Suppressor macrophage treated with lipopolysaccharide for 1 hour (primary cell): Measurements from ENCODE around the gene ANAPC16.
"Not testable (repeated sequence)": the region's sequence is repeated elsewhere in the genome, so short reads cannot be mapped to it uniquely, and the experiment has no call there.

Experiments
- DNase-seq, 3 donors: peaks; one replicate each; pipeline ENCODE4 v3.0.0-alpha.2; 2020 to 2022

Gene ANAPC16

GRCh38 chr10:72244573-72245038 lies 28.8 kb downstream of the ANAPC16 start:
- DNase-seq, result no peak

DNA sequence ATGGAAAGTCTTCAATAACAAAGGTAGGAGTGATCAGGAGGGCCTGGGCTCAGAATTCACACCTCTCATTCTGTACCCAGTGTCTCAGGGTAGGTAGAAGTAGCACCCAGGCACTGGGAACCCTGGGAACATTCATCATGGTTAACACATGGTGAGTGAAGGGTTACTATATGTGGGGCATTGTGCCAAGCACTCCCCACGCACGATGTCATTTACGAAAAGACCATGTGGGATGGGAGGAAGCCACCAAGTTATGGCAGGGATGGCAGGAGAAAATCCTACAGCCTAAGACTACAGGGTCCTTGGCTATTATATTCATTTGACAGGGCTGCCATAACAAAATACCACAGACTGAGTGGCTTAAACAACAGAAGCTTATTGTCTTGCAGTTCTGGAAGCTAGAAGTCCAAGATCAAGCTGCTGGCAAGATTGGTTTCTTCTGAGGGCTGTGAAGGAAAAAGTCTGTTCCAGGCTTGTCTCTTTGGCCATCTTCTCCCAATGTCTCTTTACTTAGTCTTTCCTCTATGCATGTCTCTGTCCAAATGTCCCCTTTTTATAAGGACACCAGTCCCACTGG lies 30.2 kb downstream of the ANAPC16 start:
- DNase-seq, result peak in 2 of 3 donors; percentile 51 to 57

DNA sequence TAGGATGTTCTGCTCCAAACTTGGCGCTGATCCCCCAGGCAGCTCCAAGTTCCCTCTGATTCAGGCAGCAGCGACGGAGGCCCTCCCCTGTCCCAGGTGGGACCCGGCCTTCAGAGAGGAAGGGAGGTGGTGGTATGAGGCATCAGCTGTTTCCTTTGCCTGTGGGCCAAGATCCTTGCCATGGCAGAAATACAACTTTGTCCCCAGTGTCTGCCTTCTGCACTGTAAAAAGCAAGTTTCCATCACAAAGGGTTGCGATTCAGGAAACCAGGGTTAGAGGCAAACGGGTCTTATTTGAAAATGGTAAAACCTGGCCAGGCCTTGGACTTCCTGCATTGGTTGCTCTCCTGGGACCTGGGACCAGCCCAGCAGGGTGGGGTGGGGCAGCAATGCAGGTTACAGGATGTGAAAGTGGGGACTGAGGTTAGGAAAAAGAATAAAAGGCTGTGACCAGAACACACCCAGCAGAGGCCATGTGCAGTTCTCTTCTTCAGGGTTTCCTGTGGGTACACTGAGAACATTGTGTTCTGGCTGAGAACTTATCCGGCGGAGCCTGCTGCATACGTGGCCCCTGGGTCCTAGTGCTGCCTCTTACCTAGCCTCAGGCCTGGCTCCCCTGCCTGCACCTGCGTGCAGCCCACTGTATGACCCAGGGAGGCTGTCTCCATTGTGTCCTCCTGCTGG lies 32.8 kb downstream of the ANAPC16 start:
- DNase-seq, result no peak

GRCh38 chr10:72249176-72249862 lies 33.5 kb downstream of the ANAPC16 start:
- not testable (repeated sequence) for DNase-seq

- DNase-seq, result no peak
These were observed 34.9 kb downstream of the ANAPC16 start for GRCh38 chr10:72250666-72251065.

- DNase-seq, result no peak
These were observed 35.8 kb downstream of the ANAPC16 start for GRCh38 chr10:72251635-72252034.

GRCh38 chr10:72252972-72253371 lies 37.2 kb downstream of the ANAPC16 start:
- no peak for DNase-seq

DNA sequence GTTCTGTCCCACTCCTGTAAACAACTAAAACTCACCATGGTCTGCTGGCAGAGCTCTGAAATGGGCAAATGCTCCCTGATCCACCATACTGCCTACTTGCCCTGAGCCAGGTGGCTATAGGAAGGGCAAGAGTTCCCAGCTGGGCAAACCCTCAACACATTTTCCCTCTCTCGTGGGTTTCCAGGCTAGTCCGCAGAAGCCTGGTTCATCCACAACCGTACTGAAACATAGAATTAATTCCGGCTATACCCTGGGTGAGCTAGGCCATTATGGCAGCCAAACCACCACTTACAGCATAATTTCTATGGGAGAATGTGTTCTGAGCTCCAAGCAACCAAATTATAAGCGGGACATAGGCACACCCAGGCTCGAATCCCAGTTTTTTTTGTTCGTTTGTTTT lies 37.8 kb downstream of the ANAPC16 start:
- no peak for DNase-seq

GRCh38 chr10:72254813-72255568 lies 39.2 kb downstream of the ANAPC16 start:
- peak; percentile 65 to 72 (median 70) for DNase-seq

GRCh38 chr10:72255977-72256729 lies 40.3 kb downstream of the ANAPC16 start:
- peak in 1 of 3 donors; percentile 52 for DNase-seq

DNA sequence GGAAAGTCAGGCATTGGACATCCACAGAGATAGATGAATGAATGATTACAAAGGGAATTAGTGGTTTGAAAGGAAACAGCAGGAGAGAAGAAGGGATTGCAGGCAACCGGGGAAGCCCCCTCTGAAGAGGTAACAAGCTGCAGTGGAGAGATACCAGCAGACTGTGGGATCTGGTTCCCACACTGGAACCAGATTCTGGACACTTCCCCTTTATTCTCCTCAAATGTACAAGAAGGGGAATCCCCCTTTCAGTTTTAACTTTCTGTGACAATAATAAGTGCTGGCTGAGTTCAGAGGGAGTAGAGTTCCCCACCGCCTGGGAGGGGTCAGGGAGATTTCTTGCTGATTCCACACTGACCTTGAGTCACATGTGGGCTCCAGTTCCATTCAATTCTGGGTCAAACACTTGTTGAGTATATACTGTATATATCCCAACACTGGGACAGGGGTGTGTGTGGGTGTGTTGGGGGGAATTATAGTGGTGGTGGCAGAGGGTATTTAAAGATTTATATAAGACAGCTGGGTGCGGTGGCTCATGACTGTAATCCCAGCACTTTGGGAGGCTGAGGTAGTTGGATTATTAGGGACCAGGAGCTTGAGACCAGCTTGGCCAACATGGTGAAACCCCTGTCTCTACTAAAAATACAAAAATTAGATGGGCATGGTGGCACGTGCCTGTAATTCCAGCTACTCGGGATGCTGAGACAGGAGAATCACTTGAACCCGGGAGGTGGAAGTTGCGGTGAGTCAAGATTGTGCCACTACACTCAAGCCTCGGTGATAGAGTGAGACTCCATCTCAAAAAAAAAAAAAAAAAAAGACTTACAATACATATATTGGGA lies 41.5 kb downstream of the ANAPC16 start:
- DNase-seq, result peak; percentile 92 to 99 (median 97)

- DNase-seq, result no peak
These were observed 42.8 kb downstream of the ANAPC16 start for GRCh38 chr10:72258617-72259016.

DNA sequence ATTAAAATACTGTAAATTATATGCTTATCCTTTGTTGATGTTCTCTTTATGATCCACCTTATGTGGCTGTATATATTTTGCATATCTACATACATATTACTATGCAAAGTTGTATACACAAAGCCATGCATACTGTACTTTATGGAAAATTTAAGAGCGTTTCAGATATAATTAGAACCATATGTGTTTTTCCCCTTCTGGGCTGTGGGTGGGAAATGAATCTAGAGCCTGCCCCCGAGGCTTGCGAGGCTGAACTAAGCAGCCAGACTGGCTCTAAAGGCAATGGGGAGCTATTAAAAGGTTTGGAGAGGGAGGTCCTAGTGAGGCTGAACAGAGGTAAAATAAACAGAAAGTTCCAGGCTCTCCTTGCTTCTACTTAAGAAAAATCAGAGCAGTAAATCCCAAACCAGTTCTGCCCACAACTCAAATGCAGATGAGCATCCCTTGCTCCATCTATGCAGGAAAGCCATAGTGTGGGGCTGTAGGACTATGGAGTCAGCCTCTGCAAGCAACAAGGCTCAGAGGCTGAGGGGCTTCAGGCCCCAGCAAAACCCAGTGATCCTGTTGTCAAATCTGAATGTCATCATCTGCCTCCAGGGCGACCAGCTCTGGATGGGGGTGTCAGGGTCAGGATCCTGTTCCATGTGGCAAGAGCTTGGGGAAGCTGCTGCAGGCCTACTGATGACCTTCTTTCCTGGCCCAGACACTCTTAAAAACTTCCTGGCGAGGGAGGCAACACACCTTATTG lies 43.9 kb downstream of the ANAPC16 start:
- DNase-seq, result peak; percentile 36 to 49 (median 48)

DNA sequence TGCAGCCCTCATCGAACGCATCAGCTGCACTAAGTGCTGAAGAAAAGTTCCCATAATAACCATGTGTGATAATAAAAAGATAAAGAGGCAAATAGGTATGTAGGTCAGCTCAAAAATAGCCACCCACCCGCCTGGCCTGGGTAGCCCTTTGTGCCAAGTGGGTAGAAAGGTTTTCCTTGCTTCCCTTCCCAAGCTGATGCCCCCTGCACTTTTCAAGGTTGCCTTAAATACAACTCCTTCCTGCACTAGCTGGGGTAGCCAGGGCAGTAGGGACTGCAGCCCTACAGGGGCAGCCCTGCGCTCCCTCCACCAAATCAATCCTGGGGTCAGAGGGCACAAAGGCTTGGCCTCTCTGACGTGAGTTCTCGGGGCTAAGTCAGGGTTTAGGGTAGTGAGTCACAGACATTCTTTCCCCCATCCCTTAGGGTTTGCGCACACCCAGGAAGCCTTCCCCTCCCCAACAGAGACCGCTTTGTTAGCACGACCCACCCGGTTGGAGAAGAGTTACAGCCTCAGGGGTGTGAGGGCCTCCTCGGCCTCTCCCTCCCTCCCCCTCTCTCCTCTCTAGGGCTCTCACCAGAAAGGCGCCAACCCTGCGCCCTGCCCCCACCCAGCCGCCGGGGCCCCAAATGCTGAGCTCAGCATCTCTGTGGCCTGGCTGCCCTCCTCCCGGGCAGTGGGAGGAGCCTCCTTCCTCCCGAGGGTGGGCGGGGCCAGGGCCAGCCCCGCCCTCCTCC lies 44.6 kb downstream of the ANAPC16 start:
- peak; percentile 59 to 81 (median 75) for DNase-seq

- DNase-seq, result peak; percentile 73 to 91 (median 74)
These were observed 45.4 kb downstream of the ANAPC16 start for GRCh38 chr10:72260976-72261783.

- DNase-seq, result no peak
These were observed 46.1 kb downstream of the ANAPC16 start for GRCh38 chr10:72261784-72262404.

DNA sequence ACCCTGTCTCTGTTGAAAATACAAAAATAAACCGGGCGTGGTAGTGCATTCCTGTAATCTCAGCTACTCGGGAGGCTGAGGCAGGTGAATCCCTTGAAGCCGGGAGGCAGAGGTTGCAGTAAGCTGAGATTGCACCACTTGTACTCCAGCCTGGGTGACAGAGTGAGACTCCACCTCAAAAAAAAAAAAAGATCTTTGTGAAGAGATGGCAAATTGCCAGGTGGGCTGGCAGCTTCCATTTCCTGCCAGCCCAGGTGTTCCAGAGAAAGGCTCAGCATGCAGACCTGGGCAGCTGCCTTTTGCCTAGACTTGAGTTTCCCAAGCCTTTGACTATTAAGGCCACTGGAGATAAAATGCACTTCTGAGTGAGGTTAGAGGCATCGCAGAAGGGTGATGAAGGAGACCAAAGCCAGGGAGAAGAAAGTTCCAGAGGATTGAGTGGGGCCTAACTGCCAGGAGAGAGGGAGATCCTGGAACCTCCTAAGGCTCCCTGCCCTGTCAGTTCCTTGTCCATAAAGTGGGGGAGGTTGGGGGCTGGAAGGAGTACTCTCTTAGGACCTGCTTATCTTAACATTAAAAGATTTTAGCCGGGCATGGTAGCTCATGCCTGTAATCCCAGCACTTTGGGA lies 47.9 kb downstream of the ANAPC16 start:
- no peak for DNase-seq

GRCh38 chr10:72264536-72264935 lies 48.7 kb downstream of the ANAPC16 start:
- DNase-seq, result peak; percentile 87 to 91 (median 88)
